A549 (cell line): ENCODE results near the gene CENPF. TPM values are rescaled to one million over a fixed set of nuclear protein-coding genes. Genes with fewer than 3 reads are reported as not detected.

ENCODE experiments used
- ATAC-seq, 2 experiments: fragments of 200-7000 bp in 1 of 2; fragments of >200 bp in 1 of 2; cut with Nextera tagmentation in 1 of 2; cut with Tn5 transposase in 1 of 2; 3 replicates each; pipeline versions ENCODE4 v1.8.0 to v1.9.1; 2018 to 2020; ENCODE audit warnings: mild to moderate bottlenecking in 1 of 2, moderate library complexity in 1 of 2
- CTCF ChIA-PET: fragments of 300-600 bp; sonication (Branson Sonifier 250); formaldehyde crosslinking; extraction: SDS; loops from one replicate; lab custom pipeline; 2021; ENCODE audit warnings: antibody characterized with exemption, inconsistent platforms; lab: Yijun Ruan, JAX
- POLR2A ChIA-PET: fragments of 350-600 bp; formaldehyde crosslinking; extraction: SDS; loops from one replicate; lab custom pipeline; 2021; ENCODE audit warnings: antibody characterized with exemption, inconsistent platforms; lab: Yijun Ruan, JAX
- DNase-seq, 2 experiments: peaks; one replicate each; pipeline versions ENCODE4 v3.0.0 to v3.0.0-alpha.2; 2011 to 2016; ENCODE audit warnings: low read depth in 1 of 2, low spot score in 1 of 2
- FAIRE-seq: peaks from 2 replicates; lab custom pipeline; 2011; peaks lifted over from hg19 to GRCh38; lab: Jason Lieb, UNC
- H3K27ac ChIP-seq, 2 experiments: fragments of >200 bp; sonication (Bioruptor Twin); formaldehyde crosslinking; 3 replicates each; pipeline ENCODE4 v1.5.1; 2016 to 2017
- H3K4me1 ChIP-seq: fragments of >200 bp; sonication (Bioruptor Twin); formaldehyde crosslinking; 3 replicates; pipeline ENCODE4 v1.6.1; 2016
- H3K4me2 ChIP-seq: fragments of >200 bp; sonication (Bioruptor Twin); formaldehyde crosslinking; 3 replicates; pipeline ENCODE4 v1.6.1; 2016
- H3K4me3 ChIP-seq: fragments of >200 bp; sonication (Bioruptor Twin); formaldehyde crosslinking; 3 replicates; pipeline ENCODE4 v1.5.1; 2016
- H3K9me3 ChIP-seq: fragments of >200 bp; sonication (Bioruptor Twin); formaldehyde crosslinking; 3 replicates; pipeline ENCODE4 v1.6.1; 2016
- BHLHE40 ChIP-seq: IDR thresholded peaks from 2 replicates; pipeline ENCODE4 v1.6.1; 2012; ENCODE audit warnings: low read depth, low read length, inconsistent platforms
- CBX2 ChIP-seq: fragments of 200-600 bp; sonication (generic); IDR thresholded peaks from 2 replicates; pipeline ENCODE4 v1.6.1; 2016; ENCODE audit warnings: low read depth, mild to moderate bottlenecking, borderline replicate concordance
- CEBPB ChIP-seq, 2 experiments: fragments of >200 bp in 1 of 2; sonication (Bioruptor Twin) in 1 of 2; formaldehyde crosslinking in 1 of 2; IDR thresholded peaks; 2 replicates each; pipeline ENCODE4 v1.6.1; 2012 to 2016
- CHD2 ChIP-seq: fragments of 150-350 bp; IDR thresholded peaks from 2 replicates; pipeline ENCODE4 v1.6.1; 2014; ENCODE audit warnings: low read length; ENCODE audit not compliant: partially characterized antibody
- EP300 ChIP-seq, 2 experiments: fragments of >200 bp; sonication (Bioruptor Twin); formaldehyde crosslinking; IDR thresholded peaks; 2 replicates in 1 of 2; 3 replicates in 1 of 2; pipeline ENCODE4 v1.6.1; 2016 to 2017
- FOSL2 ChIP-seq, 2 experiments: fragments of 450-650 bp in 1 of 2; fragments of >200 bp in 1 of 2; sonication (Bioruptor Twin) in 1 of 2; formaldehyde crosslinking; IDR thresholded peaks; 2 replicates each; pipeline versions ENCODE4 v1.5.0 to v1.6.1; 2016 to 2020; ENCODE audit warnings: mild to moderate bottlenecking in 1 of 2, moderate library complexity in 1 of 2
- GATA3 ChIP-seq: IDR thresholded peaks from 2 replicates; pipeline ENCODE4 v1.6.1; 2012; ENCODE audit warnings: borderline replicate concordance
- HEYL ChIP-seq: fragments of 250-450 bp; sonication (Bioruptor Pico); IDR thresholded peaks from 2 replicates; pipeline ENCODE4 v1.8.0; 2021; ENCODE audit warnings: mild to moderate bottlenecking, moderate library complexity
- JUN ChIP-seq, 2 experiments: fragments of >200 bp; sonication (Bioruptor Twin); formaldehyde crosslinking; IDR thresholded peaks; 2 replicates in 1 of 2; 3 replicates in 1 of 2; pipeline ENCODE4 v1.6.1; 2016 to 2017
- JUNB ChIP-seq: fragments of >200 bp; sonication (Bioruptor Twin); formaldehyde crosslinking; IDR thresholded peaks from 2 replicates; pipeline ENCODE4 v1.6.1; 2016
- KDM5A ChIP-seq: fragments of 200-600 bp; sonication (generic); IDR thresholded peaks from 2 replicates; pipeline ENCODE4 v1.6.1; 2016; ENCODE audit warnings: antibody characterized with exemption, mild to moderate bottlenecking
- MYC ChIP-seq: IDR thresholded peaks from 2 replicates; pipeline ENCODE4 v1.6.1; 2012; ENCODE audit warnings: mild to moderate bottlenecking, inconsistent platforms, low read length, improper control_type of control experiment, borderline replicate concordance
- NPAS2 ChIP-seq: fragments of 250-450 bp; sonication (Bioruptor Pico); IDR thresholded peaks from 2 replicates; pipeline ENCODE4 v1.8.0; 2022; ENCODE audit warnings: mild to moderate bottlenecking, moderate library complexity, borderline replicate concordance
- RAD21 ChIP-seq, 2 experiments: fragments of >200 bp in 1 of 2; sonication (Bioruptor Twin) in 1 of 2; formaldehyde crosslinking in 1 of 2; IDR thresholded peaks in 1 of 2; conservative IDR thresholded peaks in 1 of 2; 2 replicates in 1 of 2; 3 replicates in 1 of 2; pipeline ENCODE4 v1.6.1; 2012 to 2018; ENCODE audit warnings: inconsistent platforms in 1 of 2
- RARB ChIP-seq: fragments of 250-450 bp; sonication (Bioruptor Pico); IDR thresholded peaks from 2 replicates; pipeline ENCODE4 v1.8.0; 2021; ENCODE audit warnings: mild to moderate bottlenecking, moderate library complexity
- RFX5 ChIP-seq: fragments of 450-650 bp; IDR thresholded peaks from 2 replicates; pipeline ENCODE4 v1.7.1; 2014; ENCODE audit warnings: antibody characterized with exemption, mild to moderate bottlenecking, moderate library complexity
- RNF2 ChIP-seq: fragments of 200-600 bp; sonication (generic); IDR thresholded peaks from 2 replicates; pipeline ENCODE4 v1.6.1; 2016; ENCODE audit warnings: low read depth, mild to moderate bottlenecking, antibody characterized with exemption, moderate library complexity, borderline replicate concordance
- TFCP2L1 ChIP-seq: fragments of 250-450 bp; sonication (Bioruptor Pico); IDR thresholded peaks from 2 replicates; pipeline ENCODE4 v1.5.0; 2021; ENCODE audit warnings: mild to moderate bottlenecking
- ZFP36 ChIP-seq: fragments of 450-650 bp; IDR thresholded peaks from 2 replicates; pipeline ENCODE4 v1.6.1; 2014; ENCODE audit warnings: borderline replicate concordance; ENCODE audit not compliant: partially characterized antibody
- WGBS: methylation state at CpG from one replicate; pipeline ENCODE4 v1.1.6; 2017; ENCODE audit errors: missing lambda C conversion rate; 5-methylcytosine and 5-hydroxymethylcytosine counted together
- polyA plus RNA-seq, 4 experiments: library from polyadenylated mRNA; depleted of rRNA in 3 of 4; stranded (reverse); fragments of >200 nt; fragmentation: RNase III in 1 of 4; extraction: RNeasy Plus Mini Kit Qiagen cat#74134 plus additional on column Dnase treatment in 1 of 4; gene quantifications; 2 replicates in 3 of 4; 3 replicates in 1 of 4; pipeline ENCODE4 v1.2.3, GENCODE V29; 2011 to 2017
- TF ChIP-seq, protein P1 (sequence below): IDR thresholded peaks from 2 replicates; pipeline ENCODE4 v1.6.1; 2012
- TF ChIP-seq, protein P2 (sequence below): fragments of >200 bp; sonication (Bioruptor Twin); formaldehyde crosslinking; IDR thresholded peaks from 3 replicates; pipeline ENCODE4 v1.6.1; 2016
- TF ChIP-seq, protein P3 (sequence below): fragments of 450-650 bp; IDR thresholded peaks from 2 replicates; pipeline ENCODE4 v1.6.1; 2014; ENCODE audit warnings: antibody characterized with exemption
- TF ChIP-seq, protein P4 (sequence below): fragments of 250-450 bp; sonication (Bioruptor Pico); IDR thresholded peaks from 2 replicates; pipeline ENCODE4 v1.5.0; 2020; ENCODE audit warnings: low read depth, mild to moderate bottlenecking, moderate library complexity

The CENPF gene
- polyA plus RNA-seq, 2 of the 4 experiments (the other 2 are of a cell fraction) = 53.0 to 70.6 TPM

DNA sequence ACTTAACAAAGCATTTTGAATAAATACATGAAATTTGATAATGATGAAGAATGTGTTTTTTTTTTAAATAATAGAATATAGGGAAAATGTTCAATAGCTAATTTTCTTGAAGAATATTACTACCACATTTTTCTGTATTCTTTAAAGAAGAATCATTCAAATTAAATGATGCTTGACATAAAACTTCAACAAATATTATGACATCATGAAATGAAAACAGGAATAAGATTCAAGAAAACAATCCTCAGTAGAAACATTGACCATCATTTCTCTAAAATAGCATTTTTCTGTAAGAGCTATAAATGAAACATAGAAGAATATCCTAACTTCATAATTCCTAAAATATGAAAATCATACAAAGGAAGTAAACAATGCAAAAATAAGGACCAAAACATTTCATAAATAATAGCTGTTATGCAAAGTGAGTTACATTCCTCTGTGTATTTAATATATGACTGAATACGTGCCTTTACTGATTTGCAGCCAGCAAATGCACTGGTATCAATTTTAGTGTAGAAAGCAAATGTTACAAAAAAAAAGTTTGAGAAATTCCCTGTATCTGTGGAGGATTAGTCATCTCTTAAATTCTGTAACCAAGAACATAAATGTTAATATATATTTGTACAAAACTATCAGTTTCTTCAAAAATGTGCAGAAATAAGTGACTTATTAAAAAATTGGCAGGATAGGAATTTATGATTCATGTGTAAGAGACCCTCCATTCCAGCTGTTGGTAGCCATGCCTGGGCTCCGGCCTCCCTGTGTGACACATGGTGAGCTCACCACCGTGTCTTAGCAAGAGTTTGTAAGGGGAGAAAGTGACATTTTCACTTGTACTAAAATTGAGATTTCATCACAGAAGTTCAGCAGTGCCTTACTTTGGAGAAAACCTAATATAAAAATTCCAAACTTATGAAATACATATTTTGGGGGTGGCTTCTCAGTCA is 36.6 kb upstream of the CENPF start:
- peaks cover 72% of the 10 kb centered on the region for H3K4me1 ChIP-seq
- no peak overlapping the region for H3K4me3 ChIP-seq
- ChIA-PET POLR2A (interaction anchor here (1.3 to 2.3 kb wide), 2 partner anchors 15 to 17 kb away, joined by 3 to 12 read pairs; partner anchors contain the start of gene PTPN14), CTCF (interaction anchor here (0.9 to 10.7 kb wide), 8 partner anchors 9 to 235 kb away, joined by 3 to 120 read pairs (median 5); partner anchors contain the start of gene PTPN14)
- peak overlapping the region; percentile 54 for H3K4me2 ChIP-seq
- H3K27ac ChIP-seq = peak overlapping the region; percentile 56 to 77
- TF ChIP-seq GATA3 (peak; percentile 86; the same call in 1 of the 2 replicates), EP300 (IDR thresholded peaks at IDR 0.05) (peak in 1 of 2 experiments; percentile 52; a peak in 1 of 5 replicates), CEBPB (IDR thresholded peaks at IDR 0.05) (peak in 1 of 2 experiments; percentile 35; a peak in 1 of 4 replicates), CBX2 (no peak), TFCP2L1 (CRISPR knock-in tag) (no peak), RARB (CRISPR knock-in tag) (no peak), JUN (IDR thresholded peaks at IDR 0.05) (peak; percentile 38 to 44; a peak in 1 of 5 replicates), RAD21 (conservative IDR thresholded peaks at IDR 0.05 in 1 of 2, IDR thresholded peaks at IDR 0.05 in 1 of 2) (peak in 1 of 2 experiments; percentile 18; a peak in 1 of 5 replicates), BHLHE40 (no peak), RNF2 (no peak), ZFP36 (no peak), HEYL (CRISPR knock-in tag) (no peak), FOSL2 (IDR thresholded peaks at IDR 0.05) (peak; percentile 83; the same call in 1 of the 2 replicates), FOSL2 (CRISPR knock-in tag; IDR thresholded peaks at IDR 0.05) (peak; percentile 80), KDM5A (no peak), RFX5 (no peak), NPAS2 (no peak), JUNB (peak; percentile 89)
- TF ChIP-seq, protein P1, sequence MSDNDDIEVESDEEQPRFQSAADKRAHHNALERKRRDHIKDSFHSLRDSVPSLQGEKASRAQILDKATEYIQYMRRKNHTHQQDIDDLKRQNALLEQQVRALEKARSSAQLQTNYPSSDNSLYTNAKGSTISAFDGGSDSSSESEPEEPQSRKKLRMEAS = peak; percentile 62; the same call in 1 of the 2 replicates
- TF ChIP-seq, protein P2, sequence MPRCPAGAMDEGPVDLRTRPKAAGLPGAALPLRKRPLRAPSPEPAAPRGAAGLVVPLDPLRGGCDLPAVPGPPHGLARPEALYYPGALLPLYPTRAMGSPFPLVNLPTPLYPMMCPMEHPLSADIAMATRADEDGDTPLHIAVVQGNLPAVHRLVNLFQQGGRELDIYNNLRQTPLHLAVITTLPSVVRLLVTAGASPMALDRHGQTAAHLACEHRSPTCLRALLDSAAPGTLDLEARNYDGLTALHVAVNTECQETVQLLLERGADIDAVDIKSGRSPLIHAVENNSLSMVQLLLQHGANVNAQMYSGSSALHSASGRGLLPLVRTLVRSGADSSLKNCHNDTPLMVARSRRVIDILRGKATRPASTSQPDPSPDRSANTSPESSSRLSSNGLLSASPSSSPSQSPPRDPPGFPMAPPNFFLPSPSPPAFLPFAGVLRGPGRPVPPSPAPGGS = no peak
- TF ChIP-seq, protein P3, sequence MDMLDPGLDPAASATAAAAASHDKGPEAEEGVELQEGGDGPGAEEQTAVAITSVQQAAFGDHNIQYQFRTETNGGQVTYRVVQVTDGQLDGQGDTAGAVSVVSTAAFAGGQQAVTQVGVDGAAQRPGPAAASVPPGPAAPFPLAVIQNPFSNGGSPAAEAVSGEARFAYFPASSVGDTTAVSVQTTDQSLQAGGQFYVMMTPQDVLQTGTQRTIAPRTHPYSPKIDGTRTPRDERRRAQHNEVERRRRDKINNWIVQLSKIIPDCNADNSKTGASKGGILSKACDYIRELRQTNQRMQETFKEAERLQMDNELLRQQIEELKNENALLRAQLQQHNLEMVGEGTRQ = no peak
- DNase-seq = peak; percentile 54 to 66
- FAIRE-seq = peak; percentile 36
- no peaks in the 10 kb centered on the region for H3K9me3 ChIP-seq
- 4% methylated on average over 3 of the region's 3 CpGs for WGBS
- peak; percentile 85 to 89 for ATAC-seq

DNA sequence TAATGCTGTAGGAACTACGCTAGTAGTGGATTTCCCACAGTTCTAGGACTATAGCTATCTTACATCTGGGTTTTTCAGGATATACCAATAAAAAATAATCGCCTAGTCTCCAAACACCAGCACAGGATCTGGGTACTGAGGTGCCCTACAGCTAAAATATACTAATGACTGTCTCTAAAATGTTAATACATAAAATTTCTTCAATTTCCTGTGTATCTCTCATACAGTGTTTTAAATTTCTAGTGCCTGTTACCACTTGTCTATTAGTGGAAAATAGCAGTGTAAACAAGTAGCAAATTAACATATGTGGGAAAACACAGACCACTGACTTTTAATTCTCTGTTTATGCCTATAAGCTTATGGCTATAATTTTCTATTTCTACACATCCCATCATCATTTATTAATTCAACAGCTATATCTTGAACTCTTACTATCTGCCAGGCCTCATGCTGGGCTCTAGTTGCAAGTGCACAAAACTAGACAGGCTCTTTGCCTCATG is 35.5 kb upstream of the CENPF start:
- Histone ChIP-seq H3K27ac (peak overlapping the region; percentile 56 to 73), H3K4me3 (no peak overlapping the region), H3K9me3 (no peaks in the 10 kb centered on the region), H3K4me1 (peaks cover 72% of the 10 kb centered on the region), H3K4me2 (peak overlapping the region; percentile 54)
- ATAC-seq (peak in 1 of 2 experiments; percentile 22; a peak in 2 of 6 replicates), DNase-seq (no peak), FAIRE-seq (no peak)
- CTCF ChIA-PET = interaction anchor here (1.2 to 10.7 kb wide), 4 partner anchors 15 to 236 kb away, joined by 3 to 120 read pairs (median 4); partner anchors contain the start of gene PTPN14
- POLR2A ChIA-PET = interaction anchor here (2.3 kb wide), 1 partner anchor 16 kb away, joined by 12 read pairs; the partner anchor contains the start of gene PTPN14
- 87% methylated on average over 2 of the region's 2 CpGs for WGBS
- TF ChIP-seq HEYL (CRISPR knock-in tag) (no peak), CHD2 (no peak), MYC (no peak)
- TF ChIP-seq, protein P4, sequence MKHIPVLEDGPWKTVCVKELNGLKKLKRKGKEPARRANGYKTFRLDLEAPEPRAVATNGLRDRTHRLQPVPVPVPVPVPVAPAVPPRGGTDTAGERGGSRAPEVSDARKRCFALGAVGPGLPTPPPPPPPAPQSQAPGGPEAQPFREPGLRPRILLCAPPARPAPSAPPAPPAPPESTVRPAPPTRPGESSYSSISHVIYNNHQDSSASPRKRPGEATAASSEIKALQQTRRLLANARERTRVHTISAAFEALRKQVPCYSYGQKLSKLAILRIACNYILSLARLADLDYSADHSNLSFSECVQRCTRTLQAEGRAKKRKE (CRISPR knock-in tag) = no peak
